ENCODE data around the gene SNTG2.

The SNTG2 gene

DNA sequence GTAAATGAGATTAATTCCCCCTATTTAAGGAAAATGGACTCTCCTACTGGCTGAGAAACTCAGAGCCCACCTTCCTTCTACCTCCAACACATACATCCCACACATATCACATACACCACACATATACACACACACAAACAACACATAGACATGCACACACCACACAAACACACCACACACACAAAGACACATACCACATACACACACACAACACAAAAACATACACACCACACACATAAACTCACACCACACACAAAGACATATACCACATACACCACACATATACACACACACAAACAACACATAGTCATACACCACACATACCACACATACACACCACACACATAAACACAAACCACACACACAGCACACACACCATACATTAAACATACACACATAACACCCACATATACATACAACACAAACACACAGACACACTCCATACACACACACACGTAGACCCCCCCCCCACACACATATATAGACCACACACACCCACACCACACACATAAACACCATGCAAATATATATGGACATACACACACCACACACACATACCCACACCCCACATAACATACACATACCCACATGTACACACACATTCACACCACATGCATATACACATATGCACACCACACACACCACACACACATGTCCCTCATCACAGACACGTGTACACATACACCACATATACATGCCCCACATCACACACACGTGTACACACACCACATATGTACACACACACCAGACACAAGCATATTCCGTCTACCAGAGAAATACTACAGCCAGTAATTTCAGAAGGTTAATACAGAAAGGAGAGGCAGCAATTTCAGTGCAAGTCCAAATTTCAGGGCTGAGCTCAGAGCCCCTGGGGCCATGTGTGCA, 204.3 kb downstream of the SNTG2 start:
- FAIRE-seq, result no peak

- FAIRE-seq, result no peak
Observed at GRCh38 chr2:1156059-1156458, 205.4 kb downstream of the SNTG2 start.

DNA sequence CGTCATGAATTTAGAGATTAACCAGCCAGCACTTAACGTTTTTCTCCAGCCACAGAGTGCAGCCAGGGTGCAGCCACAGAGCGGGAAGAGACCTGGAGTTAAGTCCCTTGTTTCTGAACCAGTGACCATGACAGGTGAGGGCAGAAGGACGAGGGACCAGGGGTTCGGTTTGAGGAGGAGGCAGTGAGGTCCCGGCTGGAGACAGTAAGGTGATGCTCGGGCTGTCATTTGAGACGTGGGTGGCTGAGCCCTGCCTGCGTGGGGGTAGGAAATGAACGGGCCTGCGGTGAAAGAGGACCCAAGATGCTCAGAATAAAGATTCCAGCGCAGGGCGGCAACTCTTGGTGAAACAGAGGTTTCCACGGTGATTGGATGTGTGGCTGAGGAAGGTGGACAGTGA, 205.9 kb downstream of the SNTG2 start:
- FAIRE-seq, result no peak

GRCh38 chr2:1157107-1157506, 206.5 kb downstream of the SNTG2 start:
- no peak for FAIRE-seq

GRCh38 chr2:1159013-1159412, 208.4 kb downstream of the SNTG2 start:
- no peak for FAIRE-seq

DNA sequence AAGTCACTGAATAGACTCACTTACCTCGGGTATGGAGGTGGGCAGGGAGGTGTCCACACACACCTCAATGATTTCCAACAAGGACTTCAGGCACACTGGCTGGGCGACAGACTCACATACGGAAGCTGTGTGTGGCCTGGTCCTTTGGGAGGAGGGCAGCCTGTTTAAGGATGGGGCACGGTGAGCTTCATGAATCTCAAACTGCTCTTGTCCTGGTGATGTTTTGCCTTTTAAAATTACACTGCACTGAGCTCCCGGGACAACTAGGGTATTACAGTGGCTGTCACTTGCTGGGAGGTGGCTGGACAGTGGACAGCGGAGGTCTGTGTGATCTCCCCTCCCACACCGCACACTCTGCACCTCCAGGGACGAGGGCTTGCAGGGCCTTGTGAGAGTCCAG, 211.6 kb downstream of the SNTG2 start:
- no peak for FAIRE-seq

DNA sequence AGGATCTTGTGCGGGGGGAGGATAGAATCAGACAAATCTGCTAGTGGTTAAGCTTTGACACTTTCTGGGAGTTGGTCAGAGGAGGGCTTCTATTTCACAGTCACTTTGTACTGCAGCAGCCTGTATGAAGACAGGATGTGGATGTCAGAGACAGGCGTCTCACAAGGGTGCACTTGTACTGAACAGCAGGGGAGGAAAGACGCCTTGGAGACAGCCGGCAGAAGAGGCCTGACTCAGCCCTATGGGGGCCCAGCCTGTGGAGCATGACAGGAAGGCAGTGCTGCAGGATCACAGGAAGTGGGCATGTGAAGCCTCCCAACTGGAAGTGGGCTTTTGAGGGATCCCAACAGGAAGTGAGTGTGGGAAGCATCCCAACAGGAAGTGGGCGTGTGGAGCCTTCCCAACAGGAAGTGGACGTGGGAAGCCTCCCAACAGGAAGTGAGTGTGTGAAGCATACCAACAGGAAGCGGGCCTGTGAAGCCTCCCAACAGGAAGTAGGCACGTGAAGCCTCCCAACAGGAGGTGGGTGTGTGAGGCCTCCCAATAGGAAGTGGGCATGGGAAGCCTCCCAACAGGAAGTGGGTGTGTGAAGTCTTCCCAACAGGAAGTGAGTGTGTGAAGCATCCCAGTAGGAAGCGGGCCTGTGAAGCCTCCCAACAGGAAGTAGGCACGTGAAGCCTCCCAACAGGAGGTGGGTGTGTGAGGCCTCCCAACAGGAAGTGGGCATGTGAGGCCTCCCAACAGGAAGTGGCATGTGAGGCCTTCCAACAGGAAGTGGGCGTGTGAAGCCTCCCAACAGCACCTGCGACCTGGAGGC, 212.3 kb downstream of the SNTG2 start:
- FAIRE-seq, result no peak

DNA sequence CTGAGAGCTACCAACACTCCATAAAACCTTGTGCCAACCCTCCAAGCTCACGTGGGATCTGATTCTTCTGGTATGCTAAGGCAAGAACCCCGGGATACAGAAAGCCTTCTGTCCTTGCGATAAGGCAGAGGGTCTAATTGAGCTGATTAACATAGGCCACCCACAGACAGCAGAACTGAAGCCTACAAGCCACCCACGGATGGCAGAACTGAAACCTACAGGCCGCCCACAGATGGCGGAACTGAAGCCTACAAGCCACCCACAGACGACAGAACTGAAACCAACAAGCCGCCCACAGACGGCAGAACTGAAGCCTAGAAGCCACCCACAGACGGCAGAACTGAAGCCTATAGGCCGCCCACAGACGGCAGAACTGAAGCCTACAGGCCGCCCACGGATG, 216.3 kb downstream of the SNTG2 start:
- FAIRE-seq, result no peak

DNA sequence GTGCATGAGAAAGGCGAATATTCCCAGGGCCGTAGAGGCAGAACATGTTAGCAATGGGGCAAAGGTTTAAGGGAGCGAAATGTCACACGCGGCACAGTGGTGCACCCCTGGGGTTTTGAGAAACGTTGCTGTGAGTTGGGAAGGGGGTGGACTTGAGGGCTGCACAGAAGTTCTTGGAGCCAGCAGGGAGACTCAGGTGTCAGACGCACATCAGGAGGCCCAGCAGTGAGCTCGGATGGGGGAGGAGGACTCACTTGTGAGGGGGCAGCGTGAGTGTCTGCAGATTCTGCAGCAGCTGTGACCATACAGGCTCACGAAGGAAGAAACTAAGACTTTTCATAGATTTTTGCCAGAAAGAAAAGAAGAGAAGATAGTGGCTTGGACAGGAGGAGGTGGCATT, 218.2 kb downstream of the SNTG2 start:
- no peak for FAIRE-seq

GRCh38 chr2:1169291-1169949, 218.8 kb downstream of the SNTG2 start:
- no peak for FAIRE-seq

- no peak for FAIRE-seq
Observed at GRCh38 chr2:1170241-1170640, 219.6 kb downstream of the SNTG2 start.

DNA sequence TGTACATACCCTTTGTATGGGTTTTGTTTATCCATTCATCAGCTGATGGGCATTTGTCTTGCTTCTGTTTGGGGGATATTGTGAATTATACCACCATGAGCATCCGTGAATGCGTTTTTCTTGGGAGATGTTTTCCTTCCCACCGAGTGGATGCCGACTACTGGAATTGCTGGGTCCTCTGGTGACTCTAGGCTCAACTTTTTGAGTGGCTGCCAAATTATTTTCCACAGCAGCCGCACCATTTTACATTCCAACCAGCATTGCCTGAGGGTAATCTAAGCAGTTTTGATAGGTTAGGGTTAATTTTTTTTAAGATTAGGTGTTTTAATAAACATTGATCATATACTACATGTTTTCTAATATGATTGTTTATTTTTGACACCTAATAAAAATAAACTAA, 220.1 kb downstream of the SNTG2 start:
- FAIRE-seq, result no peak

- no peak for FAIRE-seq
Observed at GRCh38 chr2:1173528-1173927, 222.9 kb downstream of the SNTG2 start.

GRCh38 chr2:1181893-1182292, 231.2 kb downstream of the SNTG2 start:
- FAIRE-seq, result no peak

- no peak for FAIRE-seq
Observed at GRCh38 chr2:1183300-1183699, 232.7 kb downstream of the SNTG2 start.

DNA sequence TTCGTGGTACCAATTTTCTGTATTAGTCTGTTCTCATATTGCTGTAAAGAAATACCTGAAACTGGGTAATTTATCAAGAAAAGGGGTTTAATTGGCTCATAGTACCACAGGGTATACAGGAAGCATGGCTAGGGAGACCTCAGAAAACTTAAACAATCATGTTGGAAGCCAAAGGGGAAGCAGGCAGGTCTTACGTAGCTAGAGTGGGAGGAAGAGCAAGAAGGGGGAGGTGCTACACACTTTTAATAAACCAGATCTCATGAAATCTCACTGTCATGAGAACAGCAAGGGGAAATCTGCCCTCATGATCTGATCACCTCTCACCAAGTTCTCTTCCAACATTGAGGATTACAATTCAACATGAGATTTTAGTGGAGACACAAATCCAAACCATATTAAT, 235.8 kb downstream of the SNTG2 start:
- no peak for FAIRE-seq

DNA sequence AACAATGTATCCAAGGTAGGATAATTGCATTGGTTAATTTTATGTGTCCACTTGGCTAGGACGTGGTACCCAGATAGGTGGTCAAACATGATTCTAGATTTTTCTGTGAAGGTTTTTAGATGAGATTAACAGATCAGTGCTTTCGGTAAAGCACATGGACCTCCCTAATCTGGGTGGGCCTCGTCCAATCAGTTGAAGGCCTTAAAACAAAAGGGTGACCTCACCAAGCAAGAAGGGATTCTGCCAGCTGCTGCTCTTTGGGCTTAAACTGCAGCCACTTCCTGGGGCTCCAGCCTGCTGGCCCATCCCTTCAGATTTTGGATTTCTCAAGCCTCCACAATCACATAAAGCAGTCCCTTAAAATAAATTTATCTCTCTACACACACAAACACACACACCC, 236.5 kb downstream of the SNTG2 start:
- no peak for FAIRE-seq

DNA sequence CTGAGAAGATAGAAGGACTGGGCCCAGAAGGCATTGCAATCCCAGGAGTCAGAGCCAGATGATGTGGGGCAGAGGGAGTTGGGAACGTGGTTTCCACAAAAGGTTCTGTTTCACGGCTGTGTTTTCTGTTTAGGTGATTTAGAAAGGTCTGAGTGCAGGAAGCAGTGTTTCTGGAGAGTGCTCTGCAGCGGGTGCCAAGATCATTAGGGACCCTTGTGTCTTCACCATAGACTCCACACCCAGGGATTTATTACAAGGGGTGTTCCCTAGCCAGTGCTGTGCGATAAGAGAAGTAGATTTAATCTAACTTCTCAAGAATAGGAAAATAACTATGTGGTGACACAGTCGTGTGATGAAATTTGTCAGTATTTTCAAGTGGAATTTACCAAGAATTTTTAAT, 241.5 kb downstream of the SNTG2 start:
- FAIRE-seq, result no peak

- no peak for FAIRE-seq
Observed at GRCh38 chr2:1193801-1194200, 243.2 kb downstream of the SNTG2 start.

- no peak for FAIRE-seq
Observed at GRCh38 chr2:1203772-1204171, 253.1 kb downstream of the SNTG2 start.

DNA sequence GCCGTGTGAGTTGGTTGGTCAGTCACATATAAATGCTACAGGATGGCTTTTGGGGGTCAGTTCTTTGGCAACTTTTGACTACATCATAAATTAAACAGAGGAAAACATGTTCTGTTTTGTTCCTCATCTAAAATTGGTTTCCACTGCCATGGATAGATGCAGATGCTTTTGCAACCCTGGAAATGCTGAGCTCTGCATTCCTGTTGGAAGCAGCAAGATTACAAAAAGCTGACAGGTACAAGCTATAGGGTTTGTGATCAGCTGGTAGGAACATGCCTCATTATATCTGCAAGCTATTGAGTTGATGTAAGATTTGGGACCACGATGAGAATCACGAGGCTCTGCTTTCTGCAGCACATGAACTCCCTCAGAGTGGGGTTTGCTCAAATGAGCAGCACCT, 255.2 kb downstream of the SNTG2 start:
- no peak for FAIRE-seq

DNA sequence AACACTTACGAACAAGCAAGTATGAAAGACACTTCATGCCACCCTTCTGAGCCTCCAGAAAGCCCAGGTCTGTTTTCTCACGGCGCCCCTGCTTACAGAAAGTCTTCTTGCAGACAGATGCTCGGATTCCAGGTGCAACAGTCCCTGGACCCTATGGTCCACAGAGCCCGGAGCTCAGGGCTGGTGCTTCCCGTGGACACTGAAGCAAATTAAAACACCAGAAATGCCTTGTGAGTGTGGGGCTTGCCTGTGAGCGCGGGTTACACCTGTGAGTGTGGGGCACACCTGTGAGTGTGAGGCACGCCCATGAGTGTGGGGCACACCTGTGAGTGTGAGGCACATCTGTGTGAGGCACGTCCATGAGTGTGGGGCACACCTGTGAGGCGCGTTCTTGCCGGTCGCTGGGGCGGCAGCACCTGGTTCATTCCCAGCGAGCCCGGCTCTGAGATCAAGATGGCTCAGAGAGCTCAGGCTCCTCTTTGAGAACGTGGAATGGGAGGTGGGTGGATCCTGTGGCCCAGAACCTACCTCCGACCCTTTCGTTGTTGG, 257.4 kb downstream of the SNTG2 start:
- FAIRE-seq, result no peak

- no peak for FAIRE-seq
Observed at GRCh38 chr2:1208522-1208921, 257.9 kb downstream of the SNTG2 start.
